ENCODE results near the gene ATP2B2.

The ATP2B2 gene

DNA sequence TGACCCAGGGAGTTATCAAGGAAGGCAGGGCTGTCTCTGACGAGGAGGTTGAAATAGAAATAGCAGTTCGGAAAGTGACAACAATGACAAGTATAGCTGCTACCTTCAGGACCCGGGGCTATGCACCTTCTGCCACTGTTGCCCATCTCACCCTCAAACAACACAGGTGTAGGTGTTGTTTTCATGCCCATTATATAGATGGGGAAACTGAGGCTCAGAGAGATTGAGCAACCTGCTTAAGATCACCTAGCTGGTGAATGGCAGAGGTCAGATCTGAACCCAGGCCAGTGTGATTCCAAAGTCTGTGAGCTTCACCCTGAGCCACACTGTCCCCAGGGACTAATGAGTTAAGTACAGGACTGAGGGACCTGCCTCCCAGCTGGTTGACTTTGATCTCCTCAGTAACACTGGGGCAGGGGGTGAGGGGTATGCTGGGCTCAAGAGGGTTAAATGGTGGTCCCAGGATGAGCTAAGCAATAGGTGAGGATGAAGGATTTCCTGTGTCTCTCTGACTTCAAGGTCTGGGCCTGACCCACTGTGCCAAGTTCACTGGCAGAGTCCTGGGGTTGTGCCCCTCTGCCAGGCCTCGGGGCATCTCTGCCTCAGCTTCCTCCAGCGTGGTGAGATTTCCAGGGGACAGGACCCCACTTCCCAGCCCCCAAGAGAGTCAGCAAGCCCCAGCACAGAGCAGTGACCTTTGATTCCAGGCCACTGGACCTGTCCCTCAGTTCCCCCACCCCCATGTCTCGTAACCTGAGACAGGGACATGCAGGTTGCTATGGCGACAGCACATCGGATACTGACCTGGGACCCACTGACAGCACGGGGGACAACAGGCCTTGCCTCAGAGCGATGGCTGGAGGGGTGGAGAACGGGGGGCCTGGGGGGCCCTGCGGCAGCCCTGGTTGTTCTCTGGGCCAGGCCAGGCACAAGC is 35.0 kb downstream of the ATP2B2 start:
- TF ChIP-seq, protein P1, sequence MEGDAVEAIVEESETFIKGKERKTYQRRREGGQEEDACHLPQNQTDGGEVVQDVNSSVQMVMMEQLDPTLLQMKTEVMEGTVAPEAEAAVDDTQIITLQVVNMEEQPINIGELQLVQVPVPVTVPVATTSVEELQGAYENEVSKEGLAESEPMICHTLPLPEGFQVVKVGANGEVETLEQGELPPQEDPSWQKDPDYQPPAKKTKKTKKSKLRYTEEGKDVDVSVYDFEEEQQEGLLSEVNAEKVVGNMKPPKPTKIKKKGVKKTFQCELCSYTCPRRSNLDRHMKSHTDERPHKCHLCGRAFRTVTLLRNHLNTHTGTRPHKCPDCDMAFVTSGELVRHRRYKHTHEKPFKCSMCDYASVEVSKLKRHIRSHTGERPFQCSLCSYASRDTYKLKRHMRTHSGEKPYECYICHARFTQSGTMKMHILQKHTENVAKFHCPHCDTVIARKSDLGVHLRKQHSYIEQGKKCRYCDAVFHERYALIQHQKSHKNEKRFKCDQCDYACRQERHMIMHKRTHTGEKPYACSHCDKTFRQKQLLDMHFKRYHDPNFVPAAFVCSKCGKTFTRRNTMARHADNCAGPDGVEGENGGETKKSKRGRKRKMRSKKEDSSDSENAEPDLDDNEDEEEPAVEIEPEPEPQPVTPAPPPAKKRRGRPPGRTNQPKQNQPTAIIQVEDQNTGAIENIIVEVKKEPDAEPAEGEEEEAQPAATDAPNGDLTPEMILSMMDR (IDR thresholded peaks at IDR 0.05; ENCODE audit: low read depth, low read length) = no peak
- no peak overlapping the region for H3K4me3 ChIP-seq (ENCODE audit: low read depth, low read length)

DNA sequence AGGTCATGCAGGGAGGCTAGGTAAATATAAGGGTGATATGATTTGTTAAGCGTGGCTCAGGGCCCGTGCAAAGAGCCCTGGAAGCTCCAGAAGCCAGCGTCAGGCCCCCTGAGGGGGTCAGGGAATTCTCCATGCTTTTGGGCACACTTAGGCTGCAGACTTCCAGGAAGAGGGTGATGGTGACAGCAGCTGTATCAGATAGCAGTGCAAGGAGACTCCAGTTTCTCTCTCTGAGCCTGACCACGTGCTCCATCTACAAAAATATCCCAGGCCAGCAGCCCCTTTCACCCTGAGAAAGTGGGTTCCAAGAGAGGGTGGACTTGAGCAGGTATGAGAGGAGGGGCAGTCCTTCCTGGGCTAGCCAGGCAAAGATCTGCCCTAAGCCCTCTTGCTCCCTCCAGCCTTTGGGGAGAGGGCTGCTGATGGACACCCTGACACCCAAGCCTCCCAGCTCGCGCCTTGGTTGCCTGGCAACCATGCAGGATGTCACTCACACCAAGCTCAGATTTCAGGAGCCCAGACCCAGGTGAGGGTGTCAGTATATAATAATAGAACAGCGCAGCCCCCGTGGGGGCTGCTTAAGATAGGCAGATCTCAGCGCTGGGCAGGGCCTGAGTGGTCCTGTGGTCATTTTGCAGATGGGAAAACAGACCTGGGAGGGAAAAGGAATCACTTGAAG is 35.8 kb downstream of the ATP2B2 start:
- H3K4me3 ChIP-seq (ENCODE audit: low read depth, low read length) = no peak overlapping the region
- TF ChIP-seq, protein P1 (IDR thresholded peaks at IDR 0.05; ENCODE audit: low read depth, low read length) = no peak

DNA sequence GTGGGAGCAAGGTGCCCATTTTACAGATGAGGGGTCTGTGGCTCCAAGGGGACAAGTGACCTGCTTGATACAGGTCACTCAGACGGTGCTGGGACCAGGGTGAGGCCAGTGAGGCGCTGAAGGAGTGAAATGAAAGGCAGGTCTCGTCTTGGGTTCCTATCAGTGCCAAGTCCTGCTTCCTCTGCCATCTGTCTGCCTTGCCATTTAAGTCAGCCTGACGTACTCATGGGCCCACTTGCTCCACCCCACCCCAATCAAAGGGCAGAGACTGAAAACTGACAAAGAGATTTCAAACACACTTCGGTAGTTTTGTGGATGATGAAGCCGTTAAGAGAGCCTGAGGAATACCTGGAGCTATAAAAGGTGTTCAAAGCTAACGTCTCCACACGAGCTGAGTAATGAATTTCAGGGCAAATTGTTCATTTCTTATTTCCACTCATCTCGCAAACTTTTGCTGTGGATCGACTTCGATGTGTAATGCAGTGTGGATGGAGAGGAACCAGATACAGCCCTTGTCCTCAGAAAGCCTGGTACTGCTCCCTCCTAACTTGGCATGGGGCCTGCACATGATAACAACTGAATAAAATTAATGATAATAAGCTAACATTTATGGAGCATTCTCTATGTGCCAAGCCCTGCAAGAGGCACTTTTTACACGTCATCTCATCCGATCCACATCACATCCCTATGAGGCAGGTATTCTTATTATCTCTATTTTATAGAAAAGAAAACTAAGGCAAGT is 36.6 kb downstream of the ATP2B2 start:
- TF ChIP-seq, protein P1 (IDR thresholded peaks at IDR 0.05; ENCODE audit: low read depth, low read length) = no peak
- H3K4me3 ChIP-seq (ENCODE audit: low read depth, low read length) = no peak overlapping the region

DNA sequence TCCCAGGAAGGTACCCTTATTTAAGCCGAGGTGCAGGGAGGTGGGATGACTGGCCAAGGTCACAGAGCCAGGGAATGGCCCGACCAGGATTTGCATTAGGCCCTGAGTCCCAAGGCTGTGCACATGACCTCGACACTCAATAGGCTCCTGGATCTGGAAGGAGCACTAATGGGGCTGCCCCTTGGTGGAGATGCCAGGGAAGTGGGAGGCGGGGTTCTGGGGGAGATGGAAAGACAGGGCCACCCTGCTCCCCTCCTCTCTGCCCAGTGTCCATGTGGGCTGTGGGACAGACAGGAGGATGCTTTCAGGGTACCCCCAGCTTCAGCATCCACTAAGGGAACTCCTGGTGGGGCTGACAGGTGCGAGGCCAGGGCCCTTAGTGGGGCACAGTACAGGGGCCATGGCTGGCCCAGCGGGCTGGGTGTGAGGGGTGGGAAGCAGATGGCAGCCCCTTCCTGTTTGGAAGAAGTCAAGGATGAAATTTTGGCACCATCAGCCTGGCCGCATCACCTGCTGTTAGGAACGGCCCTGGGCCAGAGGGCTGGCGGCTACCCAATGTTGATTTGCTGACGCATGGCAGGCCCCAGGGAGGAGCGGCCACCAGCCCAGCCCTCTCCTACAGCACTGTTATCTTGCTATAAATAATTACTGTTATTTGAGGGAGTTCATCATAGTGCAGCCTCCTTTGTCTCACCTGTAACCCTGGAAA is 37.3 kb downstream of the ATP2B2 start:
- TF ChIP-seq, protein P1 (IDR thresholded peaks at IDR 0.05; ENCODE audit: low read depth, low read length) = no peak

DNA sequence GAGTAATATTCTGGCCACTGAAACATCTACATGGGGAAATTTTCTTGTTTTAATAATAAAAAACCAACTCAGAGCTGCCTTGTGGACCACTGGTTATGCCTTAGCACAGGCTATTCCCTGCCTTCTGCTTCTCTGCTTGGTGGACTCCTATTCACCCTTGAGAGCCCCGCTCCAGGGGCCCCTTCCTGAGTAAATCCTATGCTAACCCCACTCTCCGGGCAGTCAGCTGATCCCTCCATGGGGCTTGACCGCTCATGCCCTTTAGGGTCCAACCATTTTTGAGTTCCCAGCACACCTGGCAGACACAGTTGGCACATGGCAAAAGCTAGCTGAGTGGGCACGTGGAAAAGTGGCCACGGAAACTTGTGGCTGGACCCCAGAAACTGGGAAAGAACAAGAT is 38.2 kb downstream of the ATP2B2 start:
- no peak overlapping the region for H3K4me3 ChIP-seq (ENCODE audit: low read depth, low read length)
- TF ChIP-seq, protein P1 (IDR thresholded peaks at IDR 0.05; ENCODE audit: low read depth, low read length) = no peak

More for the DNA sequence above, 37.3 kb downstream of the ATP2B2 start:
- no peak overlapping the region for H3K4me3 ChIP-seq (ENCODE audit: low read depth, low read length)

DNA sequence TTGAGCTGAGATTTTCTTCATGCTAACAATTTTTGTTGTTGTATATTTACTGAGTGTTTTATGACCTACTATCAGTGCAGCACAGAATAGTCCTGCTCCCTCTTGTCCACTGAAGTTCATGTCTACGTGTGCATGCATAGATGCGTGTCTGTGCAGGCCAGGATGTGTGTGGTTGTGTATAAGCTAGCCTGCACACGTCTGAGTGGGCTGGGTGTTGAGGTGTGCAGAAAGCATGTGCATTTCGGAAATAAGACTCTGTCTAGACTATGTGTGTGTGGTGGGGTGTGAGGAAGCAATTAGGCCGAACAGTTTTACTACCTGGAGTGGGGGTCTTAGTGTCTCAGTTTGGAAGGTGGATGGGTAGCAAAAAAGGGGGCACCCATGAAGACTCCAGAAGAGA is 39.2 kb downstream of the ATP2B2 start:
- H3K4me3 ChIP-seq (ENCODE audit: low read depth, low read length) = no peak overlapping the region
- TF ChIP-seq, protein P1 (IDR thresholded peaks at IDR 0.05; ENCODE audit: low read depth, low read length) = no peak
